Osteocyte (in vitro differentiated cells): ENCODE measurements around the gene MMP24. TPM values are rescaled to one million over a fixed set of nuclear protein-coding genes. Genes with fewer than 3 reads are reported as not detected.

Experiments
- DNase-seq: peaks from one replicate; pipeline ENCODE4 v3.0.0; 2021; ENCODE audit warnings: mixed read lengths; ENCODE audit not compliant: unreplicated experiment; ENCODE audit errors: extremely low spot score
- H3K27ac Mint-ChIP-seq: one replicate; pipeline ENCODE4 v1.8.0; 2021; ENCODE audit warnings: mild to moderate bottlenecking, mixed read lengths; ENCODE audit not compliant: unreplicated experiment
- H3K27me3 Mint-ChIP-seq: one replicate; pipeline ENCODE4 v1.8.0; 2021; ENCODE audit warnings: mixed read lengths; ENCODE audit not compliant: unreplicated experiment
- H3K36me3 Mint-ChIP-seq: one replicate; pipeline ENCODE4 v1.8.0; 2021; ENCODE audit warnings: mixed read lengths; ENCODE audit not compliant: unreplicated experiment
- H3K4me1 Mint-ChIP-seq: one replicate; pipeline ENCODE4 v1.8.0; 2021; ENCODE audit warnings: mixed read lengths; ENCODE audit not compliant: unreplicated experiment
- H3K4me3 Mint-ChIP-seq: one replicate; pipeline ENCODE4 v1.8.0; 2021; ENCODE audit warnings: mild to moderate bottlenecking, moderate library complexity, mixed read lengths; ENCODE audit not compliant: unreplicated experiment
- H3K9me3 Mint-ChIP-seq: one replicate; pipeline ENCODE4 v1.8.0; 2021; ENCODE audit warnings: mixed read lengths; ENCODE audit not compliant: unreplicated experiment
- total RNA-seq: library from RNA; stranded (reverse); gene quantifications from 2 replicates; pipeline ENCODE4 v1.2.1, GENCODE V29; 2021
- TF ChIP-seq, protein P1 (sequence below): fragments of 200-600 bp; sonication (generic); IDR thresholded peaks from 2 replicates; pipeline ENCODE4 v1.5.0; 2021; ENCODE audit warnings: antibody characterized with exemption, mild to moderate bottlenecking, moderate library complexity

The MMP24 gene
- total RNA-seq, 1 donor from 2014 or later, result 0.54 TPM

DNA sequence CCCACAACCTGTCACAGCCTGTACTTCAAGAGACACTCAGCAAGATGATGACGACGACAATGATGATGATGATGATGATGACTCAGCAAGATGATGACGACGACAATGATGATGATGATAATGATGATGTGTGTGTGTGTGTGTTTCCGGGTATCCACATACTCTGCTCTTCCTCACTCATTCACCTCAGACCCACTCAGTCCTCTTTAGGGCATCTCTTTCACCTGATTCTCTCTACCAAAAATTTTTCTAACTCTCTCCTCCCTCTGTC is 59.3 kb downstream of the MMP24 start:
- no peak for DNase-seq
- peaks cover 2% of the 10 kb centered on the region for H3K36me3 Mint-ChIP-seq
- TF ChIP-seq, protein P1, sequence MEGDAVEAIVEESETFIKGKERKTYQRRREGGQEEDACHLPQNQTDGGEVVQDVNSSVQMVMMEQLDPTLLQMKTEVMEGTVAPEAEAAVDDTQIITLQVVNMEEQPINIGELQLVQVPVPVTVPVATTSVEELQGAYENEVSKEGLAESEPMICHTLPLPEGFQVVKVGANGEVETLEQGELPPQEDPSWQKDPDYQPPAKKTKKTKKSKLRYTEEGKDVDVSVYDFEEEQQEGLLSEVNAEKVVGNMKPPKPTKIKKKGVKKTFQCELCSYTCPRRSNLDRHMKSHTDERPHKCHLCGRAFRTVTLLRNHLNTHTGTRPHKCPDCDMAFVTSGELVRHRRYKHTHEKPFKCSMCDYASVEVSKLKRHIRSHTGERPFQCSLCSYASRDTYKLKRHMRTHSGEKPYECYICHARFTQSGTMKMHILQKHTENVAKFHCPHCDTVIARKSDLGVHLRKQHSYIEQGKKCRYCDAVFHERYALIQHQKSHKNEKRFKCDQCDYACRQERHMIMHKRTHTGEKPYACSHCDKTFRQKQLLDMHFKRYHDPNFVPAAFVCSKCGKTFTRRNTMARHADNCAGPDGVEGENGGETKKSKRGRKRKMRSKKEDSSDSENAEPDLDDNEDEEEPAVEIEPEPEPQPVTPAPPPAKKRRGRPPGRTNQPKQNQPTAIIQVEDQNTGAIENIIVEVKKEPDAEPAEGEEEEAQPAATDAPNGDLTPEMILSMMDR, result no peak
- peaks cover 25% of the 10 kb centered on the region for H3K4me1 Mint-ChIP-seq
- peak overlapping the region; percentile 58 for H3K27ac Mint-ChIP-seq
- H3K27me3 Mint-ChIP-seq, result no peaks in the 10 kb centered on the region
- H3K4me3 Mint-ChIP-seq, result peak overlapping the region; percentile 94
- no peaks in the 10 kb centered on the region for H3K9me3 Mint-ChIP-seq

DNA sequence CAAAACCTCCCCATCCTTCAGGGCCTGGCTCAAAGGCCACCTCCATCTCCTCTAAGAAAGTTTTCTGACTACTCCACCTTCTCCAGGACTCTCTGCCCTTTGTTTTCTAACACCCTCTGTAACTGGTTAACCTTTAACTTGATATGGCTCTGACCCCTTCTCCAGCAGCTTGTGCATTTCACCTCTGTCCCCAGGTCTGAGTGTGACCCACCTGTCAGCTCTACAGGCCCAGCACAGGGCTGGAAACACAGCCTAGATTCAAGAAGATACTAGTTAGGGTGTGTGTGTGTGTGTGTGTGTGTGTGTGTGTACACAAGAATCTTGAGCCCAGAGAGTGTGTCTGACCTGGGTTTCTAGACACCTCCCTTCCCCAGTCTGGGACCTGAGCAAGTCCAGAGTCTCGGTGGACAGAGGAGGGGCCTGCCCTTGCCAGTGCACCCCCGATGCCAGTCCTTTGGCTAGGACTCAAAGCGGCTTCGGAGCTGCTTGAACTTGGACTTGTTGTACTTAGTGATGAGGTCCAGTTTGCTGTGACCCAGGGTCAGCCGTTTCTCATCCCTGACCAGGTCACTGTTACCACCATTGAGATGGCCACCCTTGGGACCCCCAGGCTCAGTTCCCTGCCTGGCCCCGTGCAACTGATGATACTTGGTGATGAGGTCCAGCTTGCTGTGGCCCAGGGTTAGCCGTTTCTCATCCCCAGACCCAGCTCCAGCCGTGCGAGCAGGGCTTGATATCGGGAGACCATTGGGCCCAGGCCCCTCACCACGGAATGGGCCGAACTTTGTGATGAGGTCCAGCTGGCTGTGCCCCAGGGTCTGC is 59.8 kb downstream of the MMP24 start:
- Mint-ChIP-seq H3K4me1 (peaks cover 25% of the 10 kb centered on the region), H3K27ac (peak overlapping the region; percentile 58), H3K27me3 (no peaks in the 10 kb centered on the region), H3K9me3 (no peaks in the 10 kb centered on the region), H3K36me3 (peaks cover 2% of the 10 kb centered on the region), H3K4me3 (peak overlapping the region; percentile 94)
- TF ChIP-seq, protein P1, result no peak
- no peak for DNase-seq

DNA sequence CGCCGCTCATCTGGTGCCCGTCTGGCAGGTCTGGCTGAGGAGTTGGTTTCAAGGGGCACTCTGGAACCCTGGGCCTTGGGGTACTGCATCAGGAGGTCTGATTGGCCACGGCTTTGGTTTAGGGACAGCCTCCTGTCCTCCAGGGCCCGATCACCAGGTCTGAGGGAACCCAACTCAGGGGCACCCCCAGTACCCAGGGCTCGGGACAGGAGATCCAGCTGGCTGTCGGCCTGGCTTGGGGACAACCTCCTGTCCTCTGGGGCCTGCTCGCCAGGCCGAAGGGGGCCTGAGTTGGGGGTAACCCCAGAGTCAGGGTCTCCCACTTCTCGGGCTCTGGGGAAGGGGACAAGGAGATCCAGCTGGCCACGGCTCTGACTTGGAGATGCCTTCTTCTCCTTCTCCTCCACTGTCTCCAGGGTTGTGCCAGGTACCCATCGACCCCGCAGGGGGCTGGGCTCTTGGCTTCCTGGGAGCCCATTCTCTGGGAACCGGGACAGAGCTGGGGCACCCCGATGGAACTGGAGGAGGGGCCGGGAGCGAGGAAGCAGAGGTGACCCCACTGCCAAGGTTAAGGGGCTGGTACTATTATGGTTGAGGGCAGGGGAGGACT is 60.5 kb downstream of the MMP24 start:
- TF ChIP-seq, protein P1, result no peak
- no peak for DNase-seq
- Mint-ChIP-seq H3K36me3 (peaks cover 2% of the 10 kb centered on the region), H3K9me3 (no peaks in the 10 kb centered on the region), H3K4me3 (no peak overlapping the region), H3K27me3 (no peaks in the 10 kb centered on the region), H3K27ac (no peak overlapping the region), H3K4me1 (peaks cover 25% of the 10 kb centered on the region)

DNA sequence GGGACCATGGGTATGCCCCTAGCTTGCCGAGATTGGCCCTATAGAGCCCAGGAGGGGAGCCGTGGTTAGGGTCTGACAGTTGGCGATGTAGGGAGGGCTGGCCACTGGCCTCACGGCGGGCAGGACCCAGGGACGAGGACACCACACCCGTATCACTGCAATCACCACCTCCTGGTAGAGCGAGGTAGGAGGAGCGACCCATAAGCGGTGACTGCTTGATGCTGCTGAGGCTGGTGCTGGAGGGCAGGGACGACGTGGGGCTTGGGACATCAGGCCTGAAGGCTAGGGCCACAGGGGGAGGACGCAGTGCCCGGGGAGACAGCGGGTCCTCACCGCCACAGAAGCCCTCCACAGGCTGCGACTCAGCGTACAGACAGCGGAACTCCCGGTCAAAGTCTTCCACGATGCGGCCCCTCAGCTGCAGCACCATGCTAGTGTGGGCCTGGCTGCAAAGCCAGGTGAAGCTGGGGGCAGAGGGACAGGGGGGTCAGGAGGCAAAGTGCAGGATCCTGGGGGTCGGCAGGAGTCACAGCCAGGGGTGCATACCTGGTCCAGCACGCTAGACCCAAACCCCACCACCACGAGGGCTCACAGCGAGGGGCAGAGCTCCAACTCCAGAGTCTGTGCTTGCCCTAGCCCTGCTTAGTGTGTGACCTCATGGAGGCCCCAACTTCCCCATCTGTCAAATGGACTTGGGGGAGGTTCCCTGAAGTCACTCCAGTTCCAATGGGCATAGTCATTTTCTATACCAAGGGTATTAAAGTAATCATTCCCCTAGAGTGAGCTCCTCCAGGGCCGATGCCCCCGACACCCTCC is 61.2 kb downstream of the MMP24 start:
- TF ChIP-seq, protein P1, result no peak
- Mint-ChIP-seq H3K4me1 (peaks cover 21% of the 10 kb centered on the region), H3K27me3 (no peaks in the 10 kb centered on the region), H3K9me3 (no peaks in the 10 kb centered on the region), H3K27ac (no peak overlapping the region), H3K4me3 (no peak overlapping the region), H3K36me3 (no peaks in the 10 kb centered on the region)
- no peak for DNase-seq
